HepG2 (cell line): ENCODE results near the gene TTC28. TPM values are rescaled to one million over a fixed set of nuclear protein-coding genes. Genes with fewer than 3 reads are reported as not detected.

ENCODE experiments used
- ATF7 ChIP-seq, 2 experiments: fragments of 450-650 bp in 1 of 2; sonication (generic) in 1 of 2; formaldehyde crosslinking in 1 of 2; IDR thresholded peaks; 2 replicates each; pipeline versions ENCODE4 v1.4.0 to v1.6.1; 2016 to 2020; ENCODE audit warnings: antibody characterized with exemption in 1 of 2, mild to moderate bottlenecking in 1 of 2, missing genetic modification reagents in 1 of 2
- CAMTA2 ChIP-seq: sonication (generic); formaldehyde crosslinking; IDR thresholded peaks from 2 replicates; pipeline ENCODE4 v1.4.0; 2020; ENCODE audit warnings: mild to moderate bottlenecking, missing genetic modification reagents, borderline replicate concordance
- FOXJ3 ChIP-seq: sonication (generic); formaldehyde crosslinking; IDR thresholded peaks from 2 replicates; pipeline ENCODE4 v1.4.0; 2020; ENCODE audit warnings: missing genetic modification reagents, mild to moderate bottlenecking, borderline replicate concordance
- KAT7 ChIP-seq: IDR thresholded peaks from 2 replicates; pipeline ENCODE4 v1.6.1; 2018; ENCODE audit warnings: borderline replicate concordance, missing compliant biosample characterization
- MAZ ChIP-seq, 2 experiments: sonication (generic) in 1 of 2; formaldehyde crosslinking in 1 of 2; IDR thresholded peaks; 2 replicates each; pipeline versions ENCODE4 v1.5.0 to v1.6.1; 2012 to 2020; ENCODE audit warnings: low read depth in 2 of 2, mild to moderate bottlenecking in 2 of 2, borderline replicate concordance in 1 of 2, improper control_type of control experiment in 1 of 2, low read length in 1 of 2, missing genetic modification reagents in 1 of 2, moderate library complexity in 1 of 2
- MXD4 ChIP-seq: IDR thresholded peaks from 2 replicates; pipeline ENCODE4 v1.6.1; 2016; ENCODE audit warnings: mild to moderate bottlenecking, missing biosample characterization, missing genetic modification reagents
- NR2F1 ChIP-seq, 2 experiments: fragments of 450-650 bp in 1 of 2; formaldehyde crosslinking in 1 of 2; IDR thresholded peaks; 2 replicates each; pipeline versions ENCODE4 v1.5.0 to v1.6.1; 2016 to 2020; ENCODE audit warnings: mild to moderate bottlenecking in 1 of 2, missing compliant biosample characterization in 1 of 2, missing genetic modification reagents in 1 of 2, moderate library complexity in 1 of 2
- U2AF1 ChIP-seq: fragments of 200-400 bp; formaldehyde crosslinking; optimal IDR thresholded peaks from 2 replicates; pipeline ENCODE3; 2017; ENCODE audit warnings: mild to moderate bottlenecking, low read depth, low read length
- U2AF2 ChIP-seq: fragments of 200-400 bp; formaldehyde crosslinking; IDR thresholded peaks from 2 replicates; pipeline ENCODE4 v1.6.1; 2017; ENCODE audit warnings: low read depth, mild to moderate bottlenecking, low read length
- ZBTB21 ChIP-seq: sonication (generic); formaldehyde crosslinking; IDR thresholded peaks from 2 replicates; pipeline ENCODE4 v1.4.0; 2020; ENCODE audit warnings: missing genetic modification reagents
- ZFP36L2 ChIP-seq: sonication (generic); formaldehyde crosslinking; IDR thresholded peaks from 2 replicates; pipeline ENCODE4 v1.4.0; 2020; ENCODE audit warnings: missing genetic modification reagents
- ZNF235 ChIP-seq: sonication (generic); formaldehyde crosslinking; IDR thresholded peaks from 2 replicates; pipeline ENCODE4 v1.8.1; 2023; ENCODE audit warnings: mild to moderate bottlenecking, missing genetic modification reagents, borderline replicate concordance
- ZNF3 ChIP-seq: IDR thresholded peaks from 2 replicates; pipeline ENCODE4 v1.7.0; 2017; ENCODE audit warnings: inconsistent platforms
- ZNF614 ChIP-seq: IDR thresholded peaks from 2 replicates; pipeline ENCODE4 v1.6.1; 2018; ENCODE audit warnings: missing biosample characterization, missing genetic modification reagents, inconsistent platforms, borderline replicate concordance
- ZNF737 ChIP-seq: sonication (generic); formaldehyde crosslinking; IDR thresholded peaks from 2 replicates; pipeline ENCODE4 v1.5.0; 2020; ENCODE audit warnings: missing genetic modification reagents, mild to moderate bottlenecking, borderline replicate concordance
- ZNF773 ChIP-seq: sonication (generic); formaldehyde crosslinking; IDR thresholded peaks from 2 replicates; pipeline ENCODE4 v1.4.0; 2020; ENCODE audit warnings: missing genetic modification reagents, borderline replicate concordance
- polyA plus RNA-seq, 8 experiments: library from polyadenylated mRNA; depleted of rRNA in 3 of 8; stranded (reverse) in 7 of 8; unstranded in 1 of 8; fragments of >200 nt; fragmentation: Illumina TruSeq in 4 of 8; extraction: Trizol in 4 of 8; gene quantifications; 2 replicates each; pipeline versions ENCODE4 v1.2.1 to v1.2.3, GENCODE V29; 2011 to 2016; ENCODE audit warnings: low read depth in 4 of 8, missing spikeins in 1 of 8, mixed read lengths in 1 of 8; ENCODE audit not compliant: insufficient read depth in 1 of 8
- total RNA-seq, 5 experiments: library from RNA; depleted of rRNA; stranded (reverse); fragments of >200 nt; fragmentation: Illumina TruSeq; extraction: Trizol; gene quantifications; 2 replicates each; pipeline ENCODE4 v1.2.3, GENCODE V29; 2016; ENCODE audit warnings: low read depth in 1 of 5
- TF ChIP-seq, protein P1 (sequence below): sonication (generic); formaldehyde crosslinking; IDR thresholded peaks from 2 replicates; pipeline ENCODE4 v1.4.0; 2020; ENCODE audit warnings: missing genetic modification reagents, borderline replicate concordance
- TF ChIP-seq, protein P2 (sequence below): sonication (generic); formaldehyde crosslinking; IDR thresholded peaks from 2 replicates; pipeline ENCODE4 v1.8.0; 2022; ENCODE audit warnings: mild to moderate bottlenecking, missing genetic modification reagents; ENCODE audit not compliant: insufficient replicate concordance
- TF ChIP-seq, protein P3 (sequence below): sonication (generic); formaldehyde crosslinking; IDR thresholded peaks from 2 replicates; pipeline ENCODE4 v1.8.0; 2022; ENCODE audit warnings: mild to moderate bottlenecking, missing genetic modification reagents, moderate library complexity
- TF ChIP-seq, protein P4 (sequence below): sonication (generic); formaldehyde crosslinking; IDR thresholded peaks from 2 replicates; pipeline ENCODE4 v1.5.0; 2020; ENCODE audit warnings: missing genetic modification reagents
- TF ChIP-seq, protein P5 (sequence below): conservative IDR thresholded peaks from 2 replicates; pipeline ENCODE4 v1.6.1; 2018; ENCODE audit warnings: missing genetic modification reagents

The TTC28 gene
- total and polyA plus RNA-seq, 2 of the 13 experiments (the other 11 are each of a cell fraction or from before 2014, with no cell fraction given), result 4.2 to 13.1 TPM

DNA sequence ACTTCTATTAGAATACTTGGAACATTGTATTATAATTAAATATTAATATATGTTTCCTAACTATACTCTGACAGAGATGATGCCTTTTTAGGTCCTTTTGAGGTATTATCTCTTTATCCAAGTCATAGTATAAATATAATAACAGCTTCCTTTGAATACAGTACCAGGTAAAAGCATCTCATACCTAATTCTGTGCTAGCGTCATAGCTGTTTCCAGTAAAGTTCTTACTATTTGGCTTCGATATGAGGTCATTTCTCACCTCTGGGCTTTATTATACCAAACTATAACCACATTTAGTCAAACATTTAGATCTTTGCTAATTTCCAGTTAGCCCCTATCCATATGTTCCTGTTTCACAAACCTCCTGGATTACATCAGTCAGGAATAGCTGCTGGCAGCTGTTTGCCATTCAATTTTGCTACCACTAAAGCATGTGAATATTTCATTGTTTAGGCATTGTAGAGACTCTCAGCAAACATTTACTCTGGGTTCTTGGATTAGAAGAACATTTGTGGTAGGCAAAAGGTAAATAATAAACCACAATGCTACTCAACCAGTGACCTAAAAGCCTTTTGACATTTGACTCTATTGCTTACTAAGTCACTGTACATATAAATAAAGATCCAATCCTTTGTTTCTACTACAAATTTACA is 255.1 kb downstream of the TTC28 start (continued):
- TF ChIP-seq FOXJ3 (peak; percentile 34; the same call in 1 of the 2 replicates), ZNF614 (CRISPR knock-in tag) (no peak), ZNF235 (CRISPR knock-in tag) (no peak), ATF7 (IDR thresholded peaks at IDR 0.05) (no peak), ATF7 (CRISPR knock-in tag; IDR thresholded peaks at IDR 0.05) (no peak), MAZ (IDR thresholded peaks at IDR 0.05; ENCODE audit: borderline replicate concordance, low read depth, low read length) (no peak), MAZ (CRISPR knock-in tag; IDR thresholded peaks at IDR 0.05; ENCODE audit: low read depth) (no peak), CAMTA2 (CRISPR knock-in tag) (no peak), MXD4 (no peak), U2AF1 (no peak), NR2F1 (CRISPR knock-in tag; IDR thresholded peaks at IDR 0.05) (peak in 1 of 2 experiments; percentile 94; a peak in 2 of 4 replicates), ZNF3 (no peak), KAT7 (CRISPR knock-in tag) (no peak), U2AF2 (no peak), ZFP36L2 (CRISPR knock-in tag) (no peak), ZNF737 (no peak), ZBTB21 (CRISPR knock-in tag) (no peak), ZNF773 (CRISPR knock-in tag) (no peak)
- TF ChIP-seq, protein P1, sequence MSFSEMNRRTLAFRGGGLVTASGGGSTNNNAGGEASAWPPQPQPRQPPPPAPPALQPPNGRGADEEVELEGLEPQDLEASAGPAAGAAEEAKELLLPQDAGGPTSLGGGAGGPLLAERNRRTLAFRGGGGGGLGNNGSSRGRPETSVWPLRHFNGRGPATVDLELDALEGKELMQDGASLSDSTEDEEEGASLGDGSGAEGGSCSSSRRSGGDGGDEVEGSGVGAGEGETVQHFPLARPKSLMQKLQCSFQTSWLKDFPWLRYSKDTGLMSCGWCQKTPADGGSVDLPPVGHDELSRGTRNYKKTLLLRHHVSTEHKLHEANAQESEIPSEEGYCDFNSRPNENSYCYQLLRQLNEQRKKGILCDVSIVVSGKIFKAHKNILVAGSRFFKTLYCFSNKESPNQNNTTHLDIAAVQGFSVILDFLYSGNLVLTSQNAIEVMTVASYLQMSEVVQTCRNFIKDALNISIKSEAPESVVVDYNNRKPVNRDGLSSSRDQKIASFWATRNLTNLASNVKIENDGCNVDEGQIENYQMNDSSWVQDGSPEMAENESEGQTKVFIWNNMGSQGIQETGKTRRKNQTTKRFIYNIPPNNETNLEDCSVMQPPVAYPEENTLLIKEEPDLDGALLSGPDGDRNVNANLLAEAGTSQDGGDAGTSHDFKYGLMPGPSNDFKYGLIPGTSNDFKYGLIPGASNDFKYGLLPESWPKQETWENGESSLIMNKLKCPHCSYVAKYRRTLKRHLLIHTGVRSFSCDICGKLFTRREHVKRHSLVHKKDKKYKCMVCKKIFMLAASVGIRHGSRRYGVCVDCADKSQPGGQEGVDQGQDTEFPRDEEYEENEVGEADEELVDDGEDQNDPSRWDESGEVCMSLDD, result no peak
- TF ChIP-seq, protein P2, sequence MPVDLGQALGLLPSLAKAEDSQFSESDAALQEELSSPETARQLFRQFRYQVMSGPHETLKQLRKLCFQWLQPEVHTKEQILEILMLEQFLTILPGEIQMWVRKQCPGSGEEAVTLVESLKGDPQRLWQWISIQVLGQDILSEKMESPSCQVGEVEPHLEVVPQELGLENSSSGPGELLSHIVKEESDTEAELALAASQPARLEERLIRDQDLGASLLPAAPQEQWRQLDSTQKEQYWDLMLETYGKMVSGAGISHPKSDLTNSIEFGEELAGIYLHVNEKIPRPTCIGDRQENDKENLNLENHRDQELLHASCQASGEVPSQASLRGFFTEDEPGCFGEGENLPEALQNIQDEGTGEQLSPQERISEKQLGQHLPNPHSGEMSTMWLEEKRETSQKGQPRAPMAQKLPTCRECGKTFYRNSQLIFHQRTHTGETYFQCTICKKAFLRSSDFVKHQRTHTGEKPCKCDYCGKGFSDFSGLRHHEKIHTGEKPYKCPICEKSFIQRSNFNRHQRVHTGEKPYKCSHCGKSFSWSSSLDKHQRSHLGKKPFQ (CRISPR knock-in tag), result no peak
- TF ChIP-seq, protein P3, sequence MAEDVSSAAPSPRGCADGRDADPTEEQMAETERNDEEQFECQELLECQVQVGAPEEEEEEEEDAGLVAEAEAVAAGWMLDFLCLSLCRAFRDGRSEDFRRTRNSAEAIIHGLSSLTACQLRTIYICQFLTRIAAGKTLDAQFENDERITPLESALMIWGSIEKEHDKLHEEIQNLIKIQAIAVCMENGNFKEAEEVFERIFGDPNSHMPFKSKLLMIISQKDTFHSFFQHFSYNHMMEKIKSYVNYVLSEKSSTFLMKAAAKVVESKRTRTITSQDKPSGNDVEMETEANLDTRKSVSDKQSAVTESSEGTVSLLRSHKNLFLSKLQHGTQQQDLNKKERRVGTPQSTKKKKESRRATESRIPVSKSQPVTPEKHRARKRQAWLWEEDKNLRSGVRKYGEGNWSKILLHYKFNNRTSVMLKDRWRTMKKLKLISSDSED (CRISPR knock-in tag), result no peak
- TF ChIP-seq, protein P4, sequence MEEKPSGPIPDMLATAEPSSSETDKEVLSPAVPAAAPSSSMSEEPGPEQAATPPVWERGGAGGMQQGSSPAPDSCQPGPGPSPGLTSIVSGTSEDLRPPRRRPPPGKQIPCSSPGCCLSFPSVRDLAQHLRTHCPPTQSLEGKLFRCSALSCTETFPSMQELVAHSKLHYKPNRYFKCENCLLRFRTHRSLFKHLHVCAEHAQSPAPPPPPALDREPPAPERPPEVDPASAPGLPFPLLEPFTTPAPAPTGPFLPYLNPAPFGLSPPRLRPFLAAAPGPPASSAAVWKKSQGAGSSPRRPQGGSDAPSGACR (CRISPR knock-in tag), result no peak
- TF ChIP-seq, protein P5, sequence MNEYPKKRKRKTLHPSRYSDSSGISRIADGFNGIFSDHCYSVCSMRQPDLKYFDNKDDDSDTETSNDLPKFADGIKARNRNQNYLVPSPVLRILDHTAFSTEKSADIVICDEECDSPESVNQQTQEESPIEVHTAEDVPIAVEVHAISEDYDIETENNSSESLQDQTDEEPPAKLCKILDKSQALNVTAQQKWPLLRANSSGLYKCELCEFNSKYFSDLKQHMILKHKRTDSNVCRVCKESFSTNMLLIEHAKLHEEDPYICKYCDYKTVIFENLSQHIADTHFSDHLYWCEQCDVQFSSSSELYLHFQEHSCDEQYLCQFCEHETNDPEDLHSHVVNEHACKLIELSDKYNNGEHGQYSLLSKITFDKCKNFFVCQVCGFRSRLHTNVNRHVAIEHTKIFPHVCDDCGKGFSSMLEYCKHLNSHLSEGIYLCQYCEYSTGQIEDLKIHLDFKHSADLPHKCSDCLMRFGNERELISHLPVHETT (CRISPR knock-in tag), result no peak
